MCF 10A (cell line): ENCODE data around the gene PDZD8. TPM values are rescaled to one million over a fixed set of nuclear protein-coding genes. Genes with fewer than 3 reads are reported as not detected.

ENCODE experiments used
- BruUV-seq: library from RNA; stranded (reverse); fragments of 400-500 nt; replicated peaks from 2 replicates; lab custom pipeline; 2021; lab: Mats Ljungman, UMichigan
- CTCF ChIA-PET: fragments of 300-600 bp; sonication (Branson Sonifier 250); formaldehyde crosslinking; extraction: SDS; loops from one replicate; lab custom pipeline; 2021; ENCODE audit warnings: antibody characterized with exemption, inconsistent platforms; lab: Yijun Ruan, JAX
- POLR2A ChIA-PET: fragments of 300-600, 350-650 bp; sonication (Branson Sonifier 250); formaldehyde crosslinking; extraction: SDS; loops from one replicate; lab custom pipeline; 2020; ENCODE audit warnings: antibody characterized with exemption, inconsistent platforms; lab: Yijun Ruan, JAX
- DNase-seq: peaks from one replicate; pipeline ENCODE4 v3.0.0-alpha.2; 2018; ENCODE audit not compliant: unreplicated experiment
- H3K27ac Mint-ChIP-seq: one replicate; pipeline ENCODE4 v1.8.0; 2022; ENCODE audit warnings: mild to moderate bottlenecking, low read depth, mixed read lengths; ENCODE audit not compliant: unreplicated experiment
- H3K27me3 Mint-ChIP-seq: one replicate; pipeline ENCODE4 v1.8.0; 2022; ENCODE audit warnings: mixed read lengths; ENCODE audit not compliant: insufficient read depth, unreplicated experiment
- H3K36me3 Mint-ChIP-seq: one replicate; pipeline ENCODE4 v1.8.0; 2022; ENCODE audit warnings: mild to moderate bottlenecking, moderate library complexity, mixed read lengths; ENCODE audit not compliant: insufficient read depth, unreplicated experiment
- H3K4me1 Mint-ChIP-seq: one replicate; pipeline ENCODE4 v1.8.0; 2022; ENCODE audit warnings: mixed read lengths; ENCODE audit not compliant: insufficient read depth, unreplicated experiment
- H3K4me3 Mint-ChIP-seq: one replicate; pipeline ENCODE4 v1.8.0; 2022; ENCODE audit warnings: mild to moderate bottlenecking, moderate library complexity, mixed read lengths; ENCODE audit not compliant: unreplicated experiment
- H3K9me3 Mint-ChIP-seq: one replicate; pipeline ENCODE4 v1.8.0; 2022; ENCODE audit warnings: mixed read lengths; ENCODE audit not compliant: unreplicated experiment
- intact Hi-C: fragments of 100-400 bp; cut with micrococcal nuclease; formaldehyde crosslinking; loops from 2 replicates; pipeline ENCODE4 v1.14.1; 2022
- total RNA-seq: library from RNA; stranded (reverse); gene quantifications from 2 replicates; pipeline ENCODE4 v1.2.3, GENCODE V29; 2022
- TF ChIP-seq, protein P1 (sequence below): fragments of 200-600 bp; IDR thresholded peaks from one replicate; pipeline ENCODE4 v1.8.0; 2022; ENCODE audit warnings: antibody characterized with exemption, mild to moderate bottlenecking; ENCODE audit not compliant: unreplicated experiment

Gene PDZD8
- total RNA-seq, 1 experiment from 2014 or later: 43.0 TPM

DNA sequence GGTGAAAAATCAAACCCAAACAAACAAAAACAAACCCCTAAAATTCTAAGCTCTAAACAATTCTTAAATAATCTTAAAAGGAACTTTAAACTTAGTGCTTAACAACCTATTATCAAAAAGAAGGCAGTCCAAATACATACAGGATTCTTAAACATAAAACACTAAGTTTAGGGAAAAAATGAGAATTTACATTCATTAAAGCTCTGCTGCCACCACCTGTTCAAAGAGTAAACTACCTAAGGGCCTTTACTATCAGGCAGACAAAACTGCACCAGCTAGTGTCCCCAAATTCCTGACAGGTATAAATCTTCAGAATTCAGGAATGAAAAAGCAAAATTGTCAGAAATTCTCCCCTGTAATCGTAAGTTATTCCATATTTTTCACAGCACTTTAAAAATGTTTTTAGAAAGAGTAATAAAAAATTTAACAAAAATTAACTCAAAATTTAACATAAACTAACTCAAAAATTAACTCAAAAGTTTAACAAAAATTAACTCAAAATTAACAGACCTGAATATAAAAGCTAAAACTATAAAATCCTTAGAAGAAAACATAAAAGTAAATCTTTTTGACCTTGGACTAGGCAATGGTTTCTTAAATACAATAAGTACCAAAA is 55.1 kb downstream of the PDZD8 start:
- ChIA-PET CTCF (interaction anchor here (0.6 to 7.8 kb wide), 36 partner anchors 9 to 483 kb away, joined by 3 to 170 read pairs (median 4); no protein-coding TSS in a partner anchor), POLR2A (interaction anchor here (0.8 to 7.3 kb wide), 6 partner anchors 11 to 110 kb away, joined by 3 to 53 read pairs (median 3); no protein-coding TSS in a partner anchor)
- no peak overlapping the region for H3K4me3 Mint-ChIP-seq
- H3K27ac Mint-ChIP-seq: no peak overlapping the region
- BruUV-seq: no TSS peak
- peaks cover 12% of the 10 kb centered on the region for H3K36me3 Mint-ChIP-seq
- TF ChIP-seq, protein P1, sequence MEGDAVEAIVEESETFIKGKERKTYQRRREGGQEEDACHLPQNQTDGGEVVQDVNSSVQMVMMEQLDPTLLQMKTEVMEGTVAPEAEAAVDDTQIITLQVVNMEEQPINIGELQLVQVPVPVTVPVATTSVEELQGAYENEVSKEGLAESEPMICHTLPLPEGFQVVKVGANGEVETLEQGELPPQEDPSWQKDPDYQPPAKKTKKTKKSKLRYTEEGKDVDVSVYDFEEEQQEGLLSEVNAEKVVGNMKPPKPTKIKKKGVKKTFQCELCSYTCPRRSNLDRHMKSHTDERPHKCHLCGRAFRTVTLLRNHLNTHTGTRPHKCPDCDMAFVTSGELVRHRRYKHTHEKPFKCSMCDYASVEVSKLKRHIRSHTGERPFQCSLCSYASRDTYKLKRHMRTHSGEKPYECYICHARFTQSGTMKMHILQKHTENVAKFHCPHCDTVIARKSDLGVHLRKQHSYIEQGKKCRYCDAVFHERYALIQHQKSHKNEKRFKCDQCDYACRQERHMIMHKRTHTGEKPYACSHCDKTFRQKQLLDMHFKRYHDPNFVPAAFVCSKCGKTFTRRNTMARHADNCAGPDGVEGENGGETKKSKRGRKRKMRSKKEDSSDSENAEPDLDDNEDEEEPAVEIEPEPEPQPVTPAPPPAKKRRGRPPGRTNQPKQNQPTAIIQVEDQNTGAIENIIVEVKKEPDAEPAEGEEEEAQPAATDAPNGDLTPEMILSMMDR: peak; percentile 61
- no peaks in the 10 kb centered on the region for H3K27me3 Mint-ChIP-seq
- H3K4me1 Mint-ChIP-seq: peaks cover 5% of the 10 kb centered on the region
- intact Hi-C loops: loop anchor here (1.0 kb wide), 2 partner anchors 93 to 104 kb away; no protein-coding TSS in a partner anchor
- peak; percentile 42 for DNase-seq
- H3K9me3 Mint-ChIP-seq: no peaks in the 10 kb centered on the region

DNA sequence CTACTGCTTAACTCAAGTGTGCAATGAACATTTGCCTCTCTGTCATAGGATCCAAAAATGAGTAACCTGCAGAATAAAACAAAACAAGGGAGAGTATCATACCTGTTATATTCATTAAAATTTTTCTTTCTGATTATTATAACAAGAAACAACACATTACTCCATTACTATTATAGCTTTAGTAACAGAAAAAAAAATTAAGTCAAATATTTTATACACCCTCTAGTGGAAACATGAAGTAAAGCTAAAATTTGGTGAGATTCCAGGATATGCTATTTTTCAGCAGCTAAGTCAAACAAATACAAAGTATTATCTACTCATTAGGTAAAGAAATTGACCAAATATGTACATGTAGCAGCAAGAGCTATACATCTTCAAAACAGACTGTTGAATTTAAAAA is 56.3 kb downstream of the PDZD8 start:
- POLR2A ChIA-PET: interaction anchor here (1.2 to 7.3 kb wide), 3 partner anchors 20 to 101 kb away, joined by 3 to 53 read pairs (median 5); no protein-coding TSS in a partner anchor
- CTCF ChIA-PET: interaction anchor here (0.6 to 7.8 kb wide), 40 partner anchors 8 to 790 kb away, joined by 3 to 170 read pairs (median 4); no protein-coding TSS in a partner anchor
- Mint-ChIP-seq H3K36me3 (peaks cover 23% of the 10 kb centered on the region), H3K4me1 (peaks cover 5% of the 10 kb centered on the region), H3K27ac (no peak overlapping the region), H3K27me3 (no peaks in the 10 kb centered on the region), H3K4me3 (no peak overlapping the region), H3K9me3 (no peaks in the 10 kb centered on the region)
- no peak for DNase-seq
- TF ChIP-seq, protein P1: peak; percentile 23
- no TSS peak for BruUV-seq
- intact Hi-C loops: no loop called here

DNA sequence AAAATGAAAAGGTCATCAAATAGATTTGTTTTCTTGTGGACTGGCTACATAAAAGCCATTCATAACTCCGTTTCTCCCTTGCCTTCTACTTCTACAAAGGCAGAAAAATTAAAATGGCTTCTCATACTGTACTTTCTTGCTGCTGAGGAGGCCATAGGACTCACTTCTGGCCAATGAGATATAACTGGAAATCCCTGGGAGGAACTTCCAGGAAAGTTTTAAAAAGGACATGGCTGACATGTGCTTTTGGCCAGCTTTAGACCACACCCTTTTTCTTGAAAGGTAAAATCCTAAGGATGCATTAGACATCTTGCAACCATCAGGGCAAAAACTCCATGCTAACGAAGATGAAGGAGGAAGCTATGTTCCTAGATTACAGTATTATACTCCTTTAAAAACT is 58.5 kb downstream of the PDZD8 start:
- H3K27me3 Mint-ChIP-seq: no peaks in the 10 kb centered on the region
- CTCF ChIA-PET: interaction anchor here (1.1 to 7.8 kb wide), 3 partner anchors 8 to 519 kb away, joined by 3 to 170 read pairs (median 3); no protein-coding TSS in a partner anchor
- TF ChIP-seq, protein P1: no peak
- H3K4me1 Mint-ChIP-seq: peaks cover 4% of the 10 kb centered on the region
- peaks cover 41% of the 10 kb centered on the region for H3K36me3 Mint-ChIP-seq
- DNase-seq: no peak
- BruUV-seq: no TSS peak
- H3K9me3 Mint-ChIP-seq: no peaks in the 10 kb centered on the region
- POLR2A ChIA-PET: interaction anchor here (7.3 kb wide), 1 partner anchor 99 kb away, joined by 53 read pairs; no protein-coding TSS in a partner anchor
- H3K4me3 Mint-ChIP-seq: no peak overlapping the region
- no peak overlapping the region for H3K27ac Mint-ChIP-seq
- intact Hi-C loops: no loop called here

DNA sequence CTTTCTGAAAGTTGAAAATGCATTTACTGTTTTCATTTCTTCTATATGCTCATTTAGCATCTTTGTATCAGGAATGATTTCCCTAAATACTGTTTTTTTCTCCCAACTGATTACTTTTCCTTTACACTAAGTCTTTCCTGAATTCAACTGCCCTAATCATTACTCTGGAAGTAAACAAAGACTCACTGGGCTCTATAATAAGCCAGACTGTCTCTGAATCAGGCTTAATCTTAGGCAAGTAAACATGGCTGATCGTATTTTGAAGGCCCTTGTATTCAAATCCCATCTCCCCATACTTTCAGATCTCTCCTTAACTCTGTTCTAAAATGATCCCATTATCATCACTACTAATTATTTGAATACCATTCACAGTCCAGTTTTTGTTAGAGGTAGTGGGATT is 61.6 kb downstream of the PDZD8 start:
- intact Hi-C loops: no loop called here
- ChIA-PET CTCF (interaction anchor here (0.7 to 7.8 kb wide), 3 partner anchors 96 to 139 kb away, joined by 4 to 170 read pairs (median 9); no protein-coding TSS in a partner anchor), POLR2A (interaction anchor here (0.6 to 7.3 kb wide), 2 partner anchors 18 to 96 kb away, joined by 4 to 53 read pairs; no protein-coding TSS in a partner anchor)
- Mint-ChIP-seq H3K27me3 (no peaks in the 10 kb centered on the region), H3K36me3 (peaks cover 49% of the 10 kb centered on the region), H3K27ac (no peak overlapping the region), H3K4me3 (no peak overlapping the region), H3K4me1 (peaks cover 10% of the 10 kb centered on the region), H3K9me3 (no peaks in the 10 kb centered on the region)
- no peak for DNase-seq
- no TSS peak for BruUV-seq
- TF ChIP-seq, protein P1: no peak
